Mucosa of gallbladder (tissue), 1 donor: ENCODE measurements around the gene SH3PXD2B. TPM values are rescaled to one million over a fixed set of nuclear protein-coding genes. Genes with fewer than 3 reads are reported as not detected.
A peak's percentile ranks its signal among the peaks of the same experiment; 100 is the strongest.

ENCODE experiments used
- DNase-seq: peaks from one replicate; pipeline ENCODE4 v3.0.0-alpha.2; 2020; ENCODE audit warnings: low spot score
- total RNA-seq: library from RNA; stranded (reverse); gene quantifications from one replicate; pipeline ENCODE4 v1.2.1, GENCODE V29; 2021
- donor health status: DM: no; HTN: no; CAD: no.

The SH3PXD2B gene
- total RNA-seq, 1 donor from 2014 or later, result 30.6 TPM

GRCh38 chr5:172453206-172453985, 929 bp downstream of the SH3PXD2B start:
- DNase-seq, result no peak

DNA sequence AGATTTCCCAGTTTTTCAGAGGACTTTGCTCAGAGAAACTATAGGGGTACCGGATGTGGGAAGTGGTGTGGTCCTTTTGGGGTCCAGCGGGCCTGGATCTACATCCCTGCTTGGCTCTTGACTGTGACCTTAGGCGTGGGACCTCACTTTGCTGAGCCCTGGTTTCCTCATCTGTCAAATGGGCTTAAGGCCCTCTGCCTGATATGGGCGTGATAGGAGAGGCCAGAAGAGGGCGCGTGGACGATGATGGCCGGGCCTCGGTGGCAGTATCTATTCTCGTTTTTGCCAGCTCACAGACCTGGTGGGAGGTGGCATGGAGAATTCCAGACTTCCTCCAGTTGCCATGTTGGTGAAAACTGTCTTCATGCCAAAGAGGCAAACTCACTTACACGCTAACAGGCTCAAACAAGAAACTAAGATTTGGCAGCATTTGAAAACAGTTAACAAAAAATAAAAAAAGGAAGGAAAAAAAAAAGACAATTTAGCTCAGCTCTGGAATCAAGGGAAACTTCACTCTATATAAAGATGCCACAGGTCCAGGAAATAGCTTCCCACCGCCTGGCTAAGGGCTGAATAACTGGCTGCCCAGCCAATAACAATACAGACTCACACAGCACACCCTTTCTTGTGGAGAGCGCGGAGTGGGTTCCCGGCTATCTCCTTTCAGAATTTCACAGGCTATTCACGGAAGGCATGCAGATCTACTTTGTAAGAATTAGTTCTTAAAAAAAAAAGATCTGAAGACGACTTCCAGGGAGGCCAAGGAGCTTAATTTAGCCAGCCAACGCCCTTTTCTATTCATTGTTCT, 1.7 kb downstream of the SH3PXD2B start:
- no peak for DNase-seq

GRCh38 chr5:172451771-172452197, 2.5 kb downstream of the SH3PXD2B start:
- DNase-seq, result no peak

DNA sequence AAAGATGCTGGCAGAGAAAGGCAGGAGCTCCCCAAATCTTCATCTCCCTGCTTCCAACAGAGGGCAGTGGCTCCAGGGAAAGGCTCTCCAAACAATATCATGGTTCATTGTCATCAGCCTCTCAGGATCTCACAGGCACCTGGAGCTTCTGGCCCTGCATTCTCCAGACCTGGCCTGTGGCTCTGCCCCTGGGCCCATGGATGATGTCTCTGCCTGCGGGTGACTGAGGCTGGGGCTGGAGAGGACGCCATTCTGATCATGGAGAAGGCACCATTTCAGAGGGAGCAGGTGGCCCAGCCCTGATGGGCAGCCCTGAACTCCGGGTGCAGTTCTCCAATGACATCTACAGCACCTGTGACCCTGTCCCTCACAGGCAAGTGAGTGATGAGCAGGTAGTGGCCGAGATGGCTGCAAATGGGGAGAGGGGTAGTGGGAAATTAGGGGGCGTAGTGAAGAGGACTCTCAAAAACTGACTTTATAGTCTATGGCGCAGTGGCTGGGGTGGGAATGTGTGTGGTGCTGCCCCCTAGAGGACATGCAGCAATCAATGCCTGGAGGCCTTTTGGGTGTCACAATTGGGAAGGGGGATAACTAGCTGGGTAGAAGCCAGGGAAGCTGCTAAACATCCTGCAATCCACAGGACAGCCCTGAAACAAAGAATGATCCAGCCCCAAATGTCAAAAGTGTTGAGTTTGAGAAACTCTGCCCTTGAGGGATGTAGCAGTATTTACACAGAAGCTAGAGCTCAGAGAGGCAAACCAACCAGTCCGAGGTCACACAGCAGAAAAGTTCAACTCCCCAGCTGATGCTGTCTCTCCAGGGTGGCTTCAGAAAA, 3.2 kb downstream of the SH3PXD2B start:
- no peak for DNase-seq

GRCh38 chr5:172450453-172450852, 3.9 kb downstream of the SH3PXD2B start:
- no peak for DNase-seq

DNA sequence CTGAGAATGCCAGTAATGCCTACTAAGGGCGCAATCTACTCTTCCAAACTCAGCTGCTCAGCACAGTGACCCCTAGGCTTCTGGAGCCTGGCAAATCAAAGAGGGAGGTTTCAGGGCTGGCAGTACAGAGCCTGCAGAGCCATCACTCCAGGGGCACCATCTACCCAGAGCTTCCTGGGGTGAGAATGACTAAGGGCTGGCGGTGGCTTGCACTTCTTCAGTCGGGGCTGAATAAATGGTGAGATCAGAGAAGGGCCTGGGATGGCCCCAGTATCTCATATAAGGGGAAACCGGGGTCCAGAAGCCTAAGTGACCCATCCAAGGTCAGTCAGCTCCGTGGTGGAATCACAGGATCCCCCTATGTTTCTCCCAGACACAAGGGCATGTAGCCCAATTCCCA, 5.3 kb downstream of the SH3PXD2B start:
- no peak for DNase-seq

DNA sequence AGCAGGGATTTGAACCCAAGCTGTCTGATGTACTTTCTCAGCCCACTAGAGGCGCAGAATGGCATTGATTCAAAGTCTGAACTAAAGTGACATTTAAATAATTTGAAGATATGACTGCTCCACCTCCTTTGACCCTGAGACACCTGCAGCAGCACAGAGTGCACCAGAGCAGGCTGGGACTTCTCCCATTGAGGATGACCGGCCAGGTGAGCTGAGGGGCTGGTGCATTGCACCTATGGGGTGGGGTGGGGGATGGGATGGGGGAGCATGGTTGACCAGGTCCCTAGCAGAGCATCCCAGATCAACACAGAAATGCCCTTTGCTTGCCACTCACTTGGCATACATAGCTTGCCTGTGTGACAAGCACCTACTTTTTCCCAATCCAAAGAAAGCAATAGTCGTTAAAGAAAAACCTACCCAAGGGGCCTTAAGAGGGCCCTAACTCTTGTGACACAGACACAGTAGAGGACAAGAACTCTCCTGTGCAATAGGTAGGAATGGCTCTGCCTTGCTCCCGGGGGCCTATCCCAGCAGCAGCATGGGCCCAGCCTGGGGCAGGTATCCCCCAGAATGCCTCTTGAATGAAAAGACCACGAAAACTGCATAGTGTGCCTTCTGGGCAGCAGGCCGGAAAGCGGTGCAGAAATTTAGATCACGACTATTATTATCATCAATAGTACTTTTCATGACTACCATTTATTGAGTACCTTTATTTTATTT, 6.5 kb downstream of the SH3PXD2B start:
- no peak for DNase-seq

- DNase-seq, result no peak
Measured at GRCh38 chr5:172446336-172447051, 7.8 kb downstream of the SH3PXD2B start.

DNA sequence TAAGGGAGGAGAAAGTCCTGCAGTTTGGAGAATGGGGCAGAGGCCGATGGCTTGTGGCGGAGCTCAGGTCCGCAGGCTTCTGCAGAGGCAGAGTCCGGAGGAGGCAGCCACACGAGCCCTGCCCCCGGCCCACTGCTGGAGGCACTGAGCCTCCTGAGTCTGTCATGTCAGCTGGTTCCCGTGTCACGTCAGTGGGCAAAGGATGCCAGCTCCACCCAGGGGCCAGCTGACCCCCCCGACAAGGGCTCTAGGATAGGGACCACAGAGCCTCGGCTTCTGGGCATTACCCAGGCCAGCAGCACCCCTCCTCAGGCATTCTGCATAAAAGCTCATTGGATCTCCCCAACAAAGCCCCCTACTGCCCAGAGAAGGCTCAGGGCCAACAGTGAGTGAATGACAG, 8.5 kb downstream of the SH3PXD2B start:
- no peak for DNase-seq

DNA sequence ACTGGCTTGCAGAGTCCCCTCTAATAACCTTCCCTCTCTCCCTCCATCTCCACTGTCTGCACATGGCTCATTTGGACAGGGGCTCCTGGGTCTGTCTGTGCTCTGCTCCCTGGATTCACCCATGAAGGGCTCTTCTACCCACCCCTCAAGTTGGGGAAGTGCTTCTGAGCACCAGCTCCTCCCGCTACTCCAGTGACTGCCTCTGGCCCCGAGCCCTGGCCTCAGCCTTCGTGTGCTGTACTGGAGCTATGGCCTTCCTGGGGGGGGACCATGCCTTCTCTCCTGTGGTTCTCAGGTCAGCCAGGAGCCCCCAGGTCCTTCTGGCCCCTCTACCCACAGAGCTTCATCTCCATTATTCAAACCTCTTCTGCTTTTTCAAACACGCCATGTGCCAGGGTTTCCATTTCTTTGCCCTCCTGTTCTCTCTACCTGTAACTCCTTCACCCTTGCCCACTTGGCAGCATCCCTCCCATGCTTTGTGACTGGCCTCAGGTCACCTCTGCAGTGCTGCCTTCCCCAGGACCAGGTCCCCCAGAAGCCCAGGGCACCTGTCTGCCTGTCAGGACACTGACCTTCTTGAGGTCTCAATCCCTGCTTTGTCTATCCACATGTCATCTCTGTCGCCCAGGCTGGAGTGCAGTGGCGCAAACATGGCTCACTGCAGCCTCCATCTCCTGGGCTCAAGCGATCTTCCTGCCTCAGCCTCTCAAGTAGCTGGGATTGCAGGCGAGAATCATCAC, 9.5 kb downstream of the SH3PXD2B start:
- no peak for DNase-seq

DNA sequence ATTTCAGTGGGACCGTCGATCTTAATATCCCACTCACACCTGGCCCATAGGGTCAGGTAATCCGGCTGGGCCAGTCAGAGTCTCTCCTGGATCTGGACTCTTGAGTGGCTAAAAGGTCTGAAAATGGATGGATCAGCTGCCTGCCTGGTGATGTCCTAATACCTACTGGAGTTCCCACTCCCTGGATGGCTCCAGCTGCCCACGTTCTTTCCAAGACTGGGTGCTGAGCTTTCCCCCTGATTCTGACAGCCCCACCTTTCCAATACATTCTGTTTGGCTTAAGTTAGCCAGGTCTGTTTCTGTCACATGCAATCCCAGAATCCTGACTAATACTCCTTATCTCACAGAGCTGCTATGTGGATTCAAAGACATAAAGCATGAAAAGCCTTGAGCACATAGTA, 10.2 kb downstream of the SH3PXD2B start:
- no peak for DNase-seq

- DNase-seq, result peak; percentile 72
Measured at GRCh38 chr5:172443441-172444109, 10.8 kb downstream of the SH3PXD2B start.

DNA sequence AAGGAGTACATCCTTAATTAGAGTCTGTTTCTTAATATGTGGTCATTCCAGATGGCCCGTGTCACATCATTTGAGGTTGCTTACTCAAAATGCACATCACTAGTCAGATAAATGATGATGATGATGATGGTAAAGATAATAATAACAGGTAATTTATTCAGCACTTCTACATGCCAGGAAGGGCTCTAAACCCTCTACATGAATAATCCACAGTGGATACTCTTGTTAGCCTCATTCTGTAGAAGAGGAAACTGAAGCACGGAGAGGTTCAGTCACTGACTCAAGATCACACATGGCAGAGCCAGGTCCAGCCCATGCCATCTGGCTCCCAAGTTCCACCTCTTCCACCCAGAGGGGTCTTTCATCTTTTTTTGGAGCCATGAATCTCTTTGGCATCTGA, 11.7 kb downstream of the SH3PXD2B start:
- no peak for DNase-seq

DNA sequence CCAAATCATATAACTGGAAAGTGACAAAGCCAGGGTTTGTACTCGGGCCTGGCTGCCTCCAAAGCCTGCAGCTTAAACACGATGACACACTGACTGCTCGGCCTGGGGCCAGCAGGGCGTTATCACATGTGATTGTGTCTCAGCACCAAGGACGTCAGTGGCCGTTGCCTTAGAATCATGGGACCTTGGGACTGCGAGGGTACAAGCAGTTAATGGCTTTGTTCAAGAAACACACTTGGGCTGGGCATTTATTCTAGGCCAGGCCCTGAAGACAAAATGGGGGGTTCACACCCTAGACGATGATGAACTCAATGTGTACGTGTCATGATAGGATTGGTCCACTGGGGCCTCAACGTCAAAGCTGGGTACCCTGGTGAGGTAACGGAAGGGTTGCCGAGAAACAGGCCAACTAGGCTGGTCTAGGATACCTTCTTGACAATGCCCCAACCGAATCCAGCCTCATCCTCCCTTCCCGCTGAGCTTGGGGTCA, 13.0 kb downstream of the SH3PXD2B start:
- DNase-seq, result no peak

GRCh38 chr5:172440486-172440885, 13.8 kb downstream of the SH3PXD2B start:
- DNase-seq, result no peak

DNA sequence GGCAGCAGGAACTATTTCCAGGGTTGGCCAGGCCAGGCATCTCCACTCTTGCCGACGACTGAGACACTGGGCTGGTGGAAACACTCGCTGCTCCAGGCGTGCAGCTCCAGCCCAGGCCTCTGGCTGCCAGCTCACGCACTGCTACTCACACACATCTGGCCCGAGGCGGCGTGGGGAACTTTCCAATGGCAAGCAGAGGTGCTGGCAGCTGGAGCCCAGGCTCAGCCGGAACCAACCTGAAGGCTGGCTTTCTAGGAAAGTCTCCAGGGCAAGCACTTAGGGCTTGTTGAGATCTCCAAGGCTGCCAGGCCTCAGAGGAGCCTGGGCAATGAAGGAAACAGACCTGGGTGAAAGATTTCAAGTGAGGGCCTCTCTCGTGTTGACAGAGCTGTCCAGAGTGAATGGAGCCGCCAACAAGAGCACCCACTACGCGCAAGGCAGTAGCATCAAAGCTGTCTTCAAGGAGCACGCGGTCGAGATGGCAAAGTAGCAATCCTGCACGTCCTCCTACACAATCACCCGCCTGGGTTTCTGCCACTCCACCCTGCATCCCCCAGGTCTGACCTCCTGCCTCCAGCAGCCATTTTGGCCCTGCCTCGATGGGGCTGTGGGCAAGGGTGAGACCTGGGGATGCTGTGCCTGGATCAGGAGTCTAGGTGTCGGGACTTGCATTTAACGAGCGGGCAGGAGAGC, 14.4 kb downstream of the SH3PXD2B start:
- no peak for DNase-seq

GRCh38 chr5:172438319-172438668, 16.0 kb downstream of the SH3PXD2B start:
- DNase-seq, result no peak

DNA sequence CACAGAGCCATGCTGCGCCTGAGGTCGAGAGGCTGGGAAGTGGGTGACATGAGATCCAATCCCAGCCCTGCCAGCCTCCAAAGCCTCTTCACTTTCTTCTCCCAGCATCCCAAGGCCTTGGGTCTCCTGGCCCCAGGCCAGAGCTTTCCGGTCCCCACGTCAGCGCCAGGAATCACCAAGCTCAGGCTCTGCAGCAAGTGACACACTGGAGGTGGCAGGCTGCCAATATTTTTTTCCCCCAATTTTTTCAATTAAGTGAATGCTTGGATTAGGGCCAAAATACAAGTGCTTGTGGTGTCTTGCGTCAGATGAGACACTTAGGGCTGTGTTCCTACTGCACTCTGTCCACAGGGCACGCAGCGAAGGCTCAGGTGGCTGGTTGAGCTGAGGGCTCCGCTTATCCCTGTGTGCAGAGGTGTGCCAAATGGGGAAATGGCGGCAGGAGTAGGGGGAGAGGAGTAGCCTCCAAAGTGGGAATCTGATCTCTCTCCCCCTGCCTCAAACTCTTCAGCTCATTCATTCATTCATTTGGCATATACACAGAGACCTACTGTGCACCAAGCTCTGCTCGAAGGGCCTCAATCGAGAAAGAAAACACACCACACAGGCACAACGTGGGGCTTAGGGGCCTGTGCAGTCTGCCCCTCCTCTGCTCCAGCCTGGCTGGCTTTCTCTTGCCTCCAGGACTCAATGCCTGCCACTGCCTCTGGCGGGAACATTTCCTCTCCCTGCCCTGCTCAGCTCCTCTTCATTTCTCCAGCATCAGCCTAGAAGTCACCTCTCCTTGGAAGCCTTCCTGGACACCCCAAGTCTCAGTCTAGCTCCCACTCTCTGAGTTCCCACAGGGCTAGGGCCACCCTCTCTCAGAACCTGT, 16.6 kb downstream of the SH3PXD2B start:
- DNase-seq, result no peak
